H9 (cell line): ENCODE measurements around the gene CDK15. TPM values are rescaled to one million over a fixed set of nuclear protein-coding genes. Genes with fewer than 3 reads are reported as not detected.

Experiments
- DNase-seq: peaks from one replicate; pipeline ENCODE4 v3.0.0-alpha.2; 2017
- H2AFZ ChIP-seq: one replicate; pipeline ENCODE4 v1.6.1; 2013; ENCODE audit warnings: mild to moderate bottlenecking, low read length, control low read depth, moderate library complexity
- H2AK5ac ChIP-seq: 2 replicates; pipeline ENCODE4 v1.6.1; 2013; ENCODE audit warnings: low read length, control low read depth, mixed read lengths; ENCODE audit not compliant: insufficient read length
- H2BK120ac ChIP-seq: one replicate; pipeline ENCODE4 v1.6.1; 2013; ENCODE audit warnings: low read depth, mild to moderate bottlenecking, low read length, control low read depth, inconsistent platforms; ENCODE audit not compliant: poor library complexity, severe bottlenecking
- H2BK12ac ChIP-seq: 2 replicates; pipeline ENCODE4 v1.6.1; 2013; ENCODE audit warnings: low read length, control low read depth, mixed read lengths, low read depth; ENCODE audit not compliant: insufficient read length
- H2BK15ac ChIP-seq: 2 replicates; pipeline ENCODE4 v1.6.1; 2013; ENCODE audit warnings: low read depth, low read length, control low read depth
- H2BK20ac ChIP-seq: one replicate; pipeline ENCODE4 v1.6.1; 2013; ENCODE audit warnings: low read depth, mild to moderate bottlenecking, low read length, control low read depth, inconsistent platforms; ENCODE audit not compliant: poor library complexity, severe bottlenecking
- H2BK5ac ChIP-seq: 2 replicates; pipeline ENCODE4 v1.6.1; 2013; ENCODE audit warnings: low read length, control low read depth, mixed read lengths; ENCODE audit not compliant: insufficient read length
- H3K14ac ChIP-seq: 2 replicates; pipeline ENCODE4 v1.6.1; 2013; ENCODE audit warnings: low read length, control low read depth; ENCODE audit not compliant: insufficient read depth
- H3K18ac ChIP-seq: 2 replicates; pipeline ENCODE4 v1.6.1; 2013; ENCODE audit warnings: low read depth, mild to moderate bottlenecking, mixed read lengths, low read length, control low read depth; ENCODE audit not compliant: insufficient read length
- H3K23ac ChIP-seq: 2 replicates; pipeline ENCODE4 v1.6.1; 2013; ENCODE audit warnings: low read length, control low read depth, mixed read lengths, low read depth; ENCODE audit not compliant: insufficient read length
- H3K23me2 ChIP-seq: 2 replicates; pipeline ENCODE4 v1.6.1; 2013; ENCODE audit warnings: low read depth, mild to moderate bottlenecking, mixed read lengths, low read length, control low read depth; ENCODE audit not compliant: insufficient read length, poor library complexity, severe bottlenecking
- H3K27ac ChIP-seq: 2 replicates; pipeline ENCODE4 v1.5.1; 2013; ENCODE audit warnings: low read length, control low read depth, mixed read lengths, low read depth; ENCODE audit not compliant: insufficient read length
- H3K27me3 ChIP-seq: 2 replicates; pipeline ENCODE4 v1.6.1; 2013; ENCODE audit warnings: low read length, control low read depth, inconsistent platforms; ENCODE audit not compliant: insufficient read depth
- H3K4ac ChIP-seq: 2 replicates; pipeline ENCODE4 v1.6.1; 2013; ENCODE audit warnings: low read depth, mild to moderate bottlenecking, control low read depth, inconsistent platforms, low read length, moderate library complexity
- H3K4me1 ChIP-seq: 2 replicates; pipeline ENCODE4 v1.6.1; 2013; ENCODE audit warnings: low read length, control low read depth, inconsistent platforms; ENCODE audit not compliant: insufficient read depth
- H3K4me2 ChIP-seq: 2 replicates; pipeline ENCODE4 v1.6.1; 2013; ENCODE audit warnings: low read length, control low read depth, mixed read lengths; ENCODE audit not compliant: insufficient read length, insufficient read depth
- H3K56ac ChIP-seq: 2 replicates; pipeline ENCODE4 v1.6.1; 2013; ENCODE audit warnings: low read depth, mild to moderate bottlenecking, mixed read lengths, low read length, control low read depth; ENCODE audit not compliant: insufficient read length
- H3K79me1 ChIP-seq: 2 replicates; pipeline ENCODE4 v1.6.1; 2013; ENCODE audit warnings: low read depth, mild to moderate bottlenecking, moderate library complexity, low read length, control low read depth, inconsistent platforms; ENCODE audit not compliant: insufficient read depth, poor library complexity, severe bottlenecking
- H3K79me2 ChIP-seq: 2 replicates; pipeline ENCODE4 v1.6.1; 2013; ENCODE audit warnings: low read length, control low read depth, inconsistent platforms; ENCODE audit not compliant: insufficient read depth
- H3K9ac ChIP-seq: 2 replicates; pipeline ENCODE4 v1.6.1; 2013; ENCODE audit warnings: low read length, control low read depth, mixed read lengths; ENCODE audit not compliant: insufficient read length; ENCODE audit errors: extremely low read depth
- H3K9me3 ChIP-seq: one replicate; pipeline ENCODE4 v1.6.1; 2013; ENCODE audit warnings: low read depth, low read length, inconsistent platforms; ENCODE audit not compliant: control insufficient read depth
- H3T11ph ChIP-seq: one replicate; pipeline ENCODE4 v1.6.1; 2013; ENCODE audit warnings: mild to moderate bottlenecking, low read length, control low read depth, inconsistent platforms
- H4K20me1 ChIP-seq: one replicate; pipeline ENCODE4 v1.6.1; 2013; ENCODE audit not compliant: control insufficient read depth, insufficient read length, insufficient read depth
- H4K5ac ChIP-seq: 2 replicates; pipeline ENCODE4 v1.6.1; 2013; ENCODE audit warnings: low read depth, mild to moderate bottlenecking, mixed read lengths, low read length, control low read depth; ENCODE audit not compliant: insufficient read length
- H4K8ac ChIP-seq: replicated peaks from 2 replicates; pipeline ENCODE4 v1.6.1; 2013; ENCODE audit warnings: low read length, control low read depth, mixed read lengths, low read depth; ENCODE audit not compliant: insufficient read length
- H4K91ac ChIP-seq: 2 replicates; pipeline ENCODE4 v1.6.1; 2013; ENCODE audit warnings: low read depth, mild to moderate bottlenecking, moderate library complexity, mixed read lengths, low read length, control low read depth; ENCODE audit not compliant: insufficient read length
- H3K27ac Mint-ChIP-seq, 3 experiments: 2 replicates in 2 of 3; 3 replicates in 1 of 3; pipeline ENCODE4 v1.8.0; 2020 to 2021; ENCODE audit warnings: mixed read lengths in 3 of 3, mild to moderate bottlenecking in 1 of 3, moderate library complexity in 1 of 3
- H3K27me3 Mint-ChIP-seq: 2 replicates; pipeline ENCODE4 v1.8.0; 2021; ENCODE audit warnings: low read depth, mild to moderate bottlenecking, moderate library complexity, mixed read lengths
- H3K36me3 Mint-ChIP-seq, 3 experiments: 2 replicates in 2 of 3; 3 replicates in 1 of 3; pipeline ENCODE4 v1.8.0; 2020 to 2021; ENCODE audit warnings: low read depth in 3 of 3, mixed read lengths in 3 of 3; ENCODE audit not compliant: insufficient read depth in 1 of 3
- H3K4me1 Mint-ChIP-seq, 2 experiments: 2 replicates each; pipeline ENCODE4 v1.8.0; 2020; ENCODE audit warnings: mixed read lengths in 2 of 2
- H3K4me3 Mint-ChIP-seq, 2 experiments: 2 replicates in 1 of 2; 3 replicates in 1 of 2; pipeline ENCODE4 v1.8.0; 2020 to 2021; ENCODE audit warnings: mild to moderate bottlenecking in 2 of 2, mixed read lengths in 2 of 2, moderate library complexity in 1 of 2
- H3K9me3 Mint-ChIP-seq, 2 experiments: 2 replicates in 1 of 2; 3 replicates in 1 of 2; pipeline ENCODE4 v1.8.0; 2020; ENCODE audit warnings: mild to moderate bottlenecking in 2 of 2, mixed read lengths in 2 of 2, moderate library complexity in 1 of 2
- CTCF ChIP-seq: fragments of 200-600 bp; sonication (generic); conservative IDR thresholded peaks from 3 replicates; pipeline ENCODE4 v1.8.0; 2021; ENCODE audit warnings: antibody characterized with exemption, mild to moderate bottlenecking
- WGBS: extraction: QIAGEN DNeasy Blood & Tissue Kit; methylation state at CpG from one replicate; pipeline ENCODE4 v1.1.7; 2013; ENCODE audit warnings: missing lambda C conversion rate, low lambda C conversion rate, mixed read lengths; ENCODE audit not compliant: insufficient read length; ENCODE audit errors: extremely low coverage; 5-methylcytosine and 5-hydroxymethylcytosine counted together
- total RNA-seq: library from RNA; stranded (reverse); gene quantifications from 2 replicates; pipeline ENCODE4 v1.2.1, GENCODE V29; 2021

Gene CDK15
- total RNA-seq, 1 experiment from 2014 or later = not detected

DNA sequence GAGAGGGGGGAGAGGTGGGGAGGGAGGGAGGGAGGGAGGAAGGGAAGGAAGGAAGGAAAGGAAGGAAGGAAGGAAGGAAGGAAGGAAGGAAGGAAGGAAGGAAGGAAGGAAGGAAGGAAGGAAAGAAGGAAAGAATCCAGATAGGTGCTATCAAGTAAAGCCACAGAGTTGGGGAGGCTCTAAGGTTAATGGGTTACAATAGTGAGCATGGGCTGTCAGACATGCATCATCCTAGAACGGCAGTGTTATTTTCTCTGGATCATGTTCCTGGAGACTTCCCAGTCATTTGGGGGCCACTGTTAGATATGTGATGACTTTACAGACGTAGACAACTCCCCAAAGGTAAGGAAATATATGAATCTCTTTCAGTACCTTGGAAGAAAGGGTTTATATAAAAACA is 31.1 kb downstream of the CDK15 start:
- no peaks in the 10 kb centered on the region for H3K9me3 ChIP-seq
- no peak overlapping the region for H2BK12ac ChIP-seq

More for the DNA sequence above, 31.1 kb downstream of the CDK15 start:
- Mint-ChIP-seq H3K27ac (no peak overlapping the region), H3K27me3 (no peaks in the 10 kb centered on the region; the same call in 1 of the 2 replicates), H3K9me3 (peaks cover 14 to 23% of the 10 kb centered on the region in 2 experiments), H3K4me1 (peaks cover 12% of the 10 kb centered on the region in 2 experiments), H3K36me3 (peaks cover 4 to 24% (median 8%) of the 10 kb centered on the region in 3 experiments), H3K4me3 (no peak overlapping the region)
- H2BK15ac ChIP-seq = no peak overlapping the region
- H2AFZ ChIP-seq = no peak overlapping the region
- no peaks in the 10 kb centered on the region for H4K20me1 ChIP-seq
- H4K8ac ChIP-seq = no peak overlapping the region
- H3K4ac ChIP-seq = no peak overlapping the region
- H3T11ph ChIP-seq = no peak overlapping the region
- no peak overlapping the region for H2BK5ac ChIP-seq
- H3K79me1 ChIP-seq = no peaks in the 10 kb centered on the region
- no peak overlapping the region for H3K56ac ChIP-seq
- DNase-seq = no peak
- H4K5ac ChIP-seq = no peak overlapping the region
- H2BK120ac ChIP-seq = no peak overlapping the region
- H3K79me2 ChIP-seq = no peaks in the 10 kb centered on the region
- no peak overlapping the region for H3K14ac ChIP-seq
- no peak for TF ChIP-seq CTCF
- no peak overlapping the region for H2BK20ac ChIP-seq
- H3K23me2 ChIP-seq = no peaks in the 10 kb centered on the region
- no peak overlapping the region for H3K23ac ChIP-seq
- H2AK5ac ChIP-seq = no peak overlapping the region
- no peaks in the 10 kb centered on the region for H3K4me1 ChIP-seq
- H3K18ac ChIP-seq = no peak overlapping the region
- H3K27ac ChIP-seq = no peak overlapping the region
- H4K91ac ChIP-seq = no peak overlapping the region
- no peaks in the 10 kb centered on the region for H3K27me3 ChIP-seq
- no peak overlapping the region for H3K4me2 ChIP-seq
- H3K9ac ChIP-seq = no peak overlapping the region
- WGBS = no CpG with 5 or more reads among the region's 2 CpGs
